ENCODE data around the gene TXN2.

Gene TXN2

GRCh38 chr22:36510384-36510783 lies 28.9 kb upstream of the TXN2 start:
- TF ChIP-seq CTCF (IDR thresholded peaks at IDR 0.05; ENCODE audit: low read depth, low read length, poor library complexity, severe bottlenecking) (no peak), EZH2phosphoT487 (IDR thresholded peaks at IDR 0.05; ENCODE audit: borderline replicate concordance, low read length) (no peak)

GRCh38 chr22:36507518-36508010 lies 26.1 kb upstream of the TXN2 start:
- no peaks in the 10 kb centered on the region for H3K9me2 ChIP-seq (replicated peaks; ENCODE audit: control insufficient read depth, low read length)
- TF ChIP-seq EZH2phosphoT487 (IDR thresholded peaks at IDR 0.05; ENCODE audit: borderline replicate concordance, low read length) (no peak), CTCF (IDR thresholded peaks at IDR 0.05; ENCODE audit: low read depth, low read length, poor library complexity, severe bottlenecking) (no peak)
- H3K4me2 ChIP-seq (ENCODE audit: low read length), result peak overlapping the region; percentile 75
- peaks cover 26% of the 10 kb centered on the region for H3K4me1 ChIP-seq (ENCODE audit: control insufficient read depth, low read length)
- H3K9me3 ChIP-seq (ENCODE audit: control insufficient read depth, insufficient read depth, low read length), result no peaks in the 10 kb centered on the region
- peaks cover 31% of the 10 kb centered on the region for H3F3A ChIP-seq (ENCODE audit: control insufficient read depth, insufficient read depth)
- H3K27me3 ChIP-seq (ENCODE audit: control insufficient read depth, low read length), result no peaks in the 10 kb centered on the region
- H3K4me3 ChIP-seq (ENCODE audit: low read length), result peak overlapping the region; percentile 75
- peak overlapping the region; percentile 58; the same call in 1 of the 2 replicates for H3K27ac ChIP-seq (ENCODE audit: low read depth, low read length)
- H4K20me1 ChIP-seq (ENCODE audit: control insufficient read depth, insufficient read depth, low read depth, low read length), result no peaks in the 10 kb centered on the region
- peaks cover 16% of the 10 kb centered on the region for H3K79me2 ChIP-seq (ENCODE audit: control insufficient read depth, low read length)
- peaks cover 49% of the 10 kb centered on the region for H3K36me3 ChIP-seq (ENCODE audit: control insufficient read depth, low read length)

More at GRCh38 chr22:36510384-36510783, 28.9 kb upstream of the TXN2 start:
- Histone ChIP-seq H3K9me2 (replicated peaks; ENCODE audit: control insufficient read depth, low read length) (no peaks in the 10 kb centered on the region), H3K4me1 (ENCODE audit: control insufficient read depth, low read length) (peaks cover 22% of the 10 kb centered on the region), H3K4me2 (ENCODE audit: low read length) (no peak overlapping the region), H3K27ac (ENCODE audit: low read depth, low read length) (no peak overlapping the region), H3K27me3 (ENCODE audit: control insufficient read depth, low read length) (no peaks in the 10 kb centered on the region), H3K36me3 (ENCODE audit: control insufficient read depth, low read length) (peaks cover 58% of the 10 kb centered on the region), H3F3A (ENCODE audit: control insufficient read depth, insufficient read depth) (peaks cover 38% of the 10 kb centered on the region), H3K4me3 (ENCODE audit: low read length) (no peak overlapping the region), H3K9me3 (ENCODE audit: control insufficient read depth, insufficient read depth, low read length) (no peaks in the 10 kb centered on the region), H3K79me2 (ENCODE audit: control insufficient read depth, low read length) (peaks cover 11% of the 10 kb centered on the region), H4K20me1 (ENCODE audit: control insufficient read depth, insufficient read depth, low read depth, low read length) (no peaks in the 10 kb centered on the region)

DNA sequence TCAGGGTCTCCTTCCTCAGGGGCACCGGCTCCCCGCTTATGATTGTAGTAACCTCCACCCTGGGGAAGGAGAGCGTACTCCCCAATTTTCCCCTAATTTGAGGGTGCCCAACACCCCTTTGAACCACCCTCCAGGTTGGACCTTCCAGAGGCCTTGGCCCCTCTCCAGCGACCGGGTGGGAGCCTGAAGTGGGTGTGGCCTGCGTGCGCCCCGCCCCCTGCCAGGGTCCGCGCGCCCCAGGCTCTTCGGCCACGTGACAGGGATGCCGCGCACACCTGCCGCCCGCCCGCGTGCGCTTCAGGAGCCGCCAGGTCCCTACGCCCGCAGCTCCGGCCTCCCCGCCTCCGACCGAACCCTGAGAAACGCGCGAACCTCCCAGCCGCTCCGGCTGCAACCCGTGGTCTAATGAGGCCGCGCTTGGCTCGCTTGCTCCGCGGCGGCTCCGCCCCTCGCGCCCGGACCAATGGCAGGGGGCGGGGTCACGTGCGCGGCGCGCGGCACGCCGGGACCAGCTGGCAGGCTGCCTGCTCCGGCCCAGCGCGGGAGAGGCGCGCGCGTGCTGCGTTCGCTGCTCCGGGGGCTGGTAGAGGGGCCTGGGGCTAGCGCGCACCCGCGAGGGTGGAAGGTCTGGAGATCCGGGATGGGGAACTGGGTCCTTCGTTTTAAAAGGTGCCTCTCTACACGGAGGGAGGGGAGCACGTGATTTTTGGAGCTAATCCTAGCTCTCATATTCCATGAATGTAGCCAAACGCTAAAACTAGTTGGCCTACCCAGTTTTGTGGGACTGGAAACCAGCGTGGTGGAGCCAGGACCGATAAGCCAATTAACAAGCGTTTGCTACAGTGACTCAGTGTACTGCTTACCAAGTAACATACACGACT lies 25.4 kb upstream of the TXN2 start, which contains the start of gene FOXRED2:
Gene FOXRED2 (minus strand): TSS at position 404 of the 881 bp plus-strand sequence. CDS start 618 bp downstream, outside the sequence.
- no peaks in the 10 kb centered on the region for H3K9me2 ChIP-seq (replicated peaks; ENCODE audit: control insufficient read depth, low read length)
- no peaks in the 10 kb centered on the region for H3K27me3 ChIP-seq (ENCODE audit: control insufficient read depth, low read length)
- peak within 1 kb of the TSS; percentile 75 for H3K4me3 ChIP-seq (ENCODE audit: low read length)
- H3K79me2 ChIP-seq (ENCODE audit: control insufficient read depth, low read length), result peaks cover 16% of the 10 kb centered on the region
- peaks cover 27% of the 10 kb centered on the region for H3F3A ChIP-seq (ENCODE audit: control insufficient read depth, insufficient read depth)
- H4K20me1 ChIP-seq (ENCODE audit: control insufficient read depth, insufficient read depth, low read depth, low read length), result no peaks in the 10 kb centered on the region
- peaks cover 42% of the 10 kb centered on the region for H3K36me3 ChIP-seq (ENCODE audit: control insufficient read depth, low read length)
- TF ChIP-seq EZH2phosphoT487 (IDR thresholded peaks at IDR 0.05; ENCODE audit: borderline replicate concordance, low read length) (no peak), CTCF (IDR thresholded peaks at IDR 0.05; ENCODE audit: low read depth, low read length, poor library complexity, severe bottlenecking) (no peak)
- H3K9me3 ChIP-seq (ENCODE audit: control insufficient read depth, insufficient read depth, low read length), result no peaks in the 10 kb centered on the region
- H3K4me1 ChIP-seq (ENCODE audit: control insufficient read depth, low read length), result peaks cover 26% of the 10 kb centered on the region
- H3K4me2 ChIP-seq (ENCODE audit: low read length), result peak within 1 kb of the TSS; percentile 75
- peak within 1 kb of the TSS; percentile 58 for H3K27ac ChIP-seq (ENCODE audit: low read depth, low read length)
